GM20000 (cell line): ENCODE data around the gene DPM3.
"Not testable (repeated sequence)": the region's sequence is repeated elsewhere in the genome, so short reads cannot be mapped to it uniquely, and the experiment has no call there.

Source experiments
- DNase-seq: peaks from one replicate; pipeline ENCODE4 v3.0.0; 2012; ENCODE audit warnings: low spot score
- CTCF ChIP-seq: IDR thresholded peaks from 2 replicates; pipeline ENCODE4 v1.5.1; 2012; ENCODE audit warnings: mild to moderate bottlenecking, control low read depth; ENCODE audit errors: extremely low read depth, missing control alignments

Gene DPM3

GRCh38 chr1:155124503-155125463 lies 15.5 kb downstream of the DPM3 start:
- no peak for DNase-seq
- no peak for TF ChIP-seq CTCF

GRCh38 chr1:155123801-155124200 lies 16.5 kb downstream of the DPM3 start:
- no peak for TF ChIP-seq CTCF
- DNase-seq: no peak

GRCh38 chr1:155122308-155122707 lies 18.0 kb downstream of the DPM3 start:
- DNase-seq: no peak
- no peak for TF ChIP-seq CTCF

- TF ChIP-seq CTCF: no peak
- DNase-seq: no peak
Observed at GRCh38 chr1:155121249-155121648, 19.1 kb downstream of the DPM3 start.

- DNase-seq: no peak
- TF ChIP-seq CTCF: no peak
Observed at GRCh38 chr1:155120253-155120652, 20.1 kb downstream of the DPM3 start.

- DNase-seq: not testable (repeated sequence)
Observed at GRCh38 chr1:155118090-155118489, 22.2 kb downstream of the DPM3 start.

- TF ChIP-seq CTCF: no peak
- DNase-seq: no peak
Observed at GRCh38 chr1:155117610-155118009, 22.7 kb downstream of the DPM3 start.
